HG03460 (cell line): Measurements from ENCODE around the gene PRKAG2.
A peak's percentile ranks its signal among the peaks of the same experiment; 100 is the strongest.
"Not testable (repeated sequence)": the region's sequence is repeated elsewhere in the genome, so short reads cannot be mapped to it uniquely, and the experiment has no call there.

Experiments used
- ATAC-seq: cut with Tn5 transposase; IDR thresholded peaks from one replicate; pipeline ENCODE4 v1.9.1; 2021; ENCODE audit not compliant: unreplicated experiment

PRKAG2 gene

GRCh38 chr7:151537818-151538561 is 338.9 kb downstream of the PRKAG2 start:
- ATAC-seq, result no peak

- ATAC-seq, result not testable (repeated sequence)
Observed at GRCh38 chr7:151536178-151536577, 340.7 kb downstream of the PRKAG2 start.

GRCh38 chr7:151529842-151530241 is 347.1 kb downstream of the PRKAG2 start:
- ATAC-seq, result no peak

GRCh38 chr7:151524845-151525244 is 352.1 kb downstream of the PRKAG2 start:
- no peak for ATAC-seq

- no peak for ATAC-seq
Observed at GRCh38 chr7:151524331-151524730, 352.6 kb downstream of the PRKAG2 start.

DNA sequence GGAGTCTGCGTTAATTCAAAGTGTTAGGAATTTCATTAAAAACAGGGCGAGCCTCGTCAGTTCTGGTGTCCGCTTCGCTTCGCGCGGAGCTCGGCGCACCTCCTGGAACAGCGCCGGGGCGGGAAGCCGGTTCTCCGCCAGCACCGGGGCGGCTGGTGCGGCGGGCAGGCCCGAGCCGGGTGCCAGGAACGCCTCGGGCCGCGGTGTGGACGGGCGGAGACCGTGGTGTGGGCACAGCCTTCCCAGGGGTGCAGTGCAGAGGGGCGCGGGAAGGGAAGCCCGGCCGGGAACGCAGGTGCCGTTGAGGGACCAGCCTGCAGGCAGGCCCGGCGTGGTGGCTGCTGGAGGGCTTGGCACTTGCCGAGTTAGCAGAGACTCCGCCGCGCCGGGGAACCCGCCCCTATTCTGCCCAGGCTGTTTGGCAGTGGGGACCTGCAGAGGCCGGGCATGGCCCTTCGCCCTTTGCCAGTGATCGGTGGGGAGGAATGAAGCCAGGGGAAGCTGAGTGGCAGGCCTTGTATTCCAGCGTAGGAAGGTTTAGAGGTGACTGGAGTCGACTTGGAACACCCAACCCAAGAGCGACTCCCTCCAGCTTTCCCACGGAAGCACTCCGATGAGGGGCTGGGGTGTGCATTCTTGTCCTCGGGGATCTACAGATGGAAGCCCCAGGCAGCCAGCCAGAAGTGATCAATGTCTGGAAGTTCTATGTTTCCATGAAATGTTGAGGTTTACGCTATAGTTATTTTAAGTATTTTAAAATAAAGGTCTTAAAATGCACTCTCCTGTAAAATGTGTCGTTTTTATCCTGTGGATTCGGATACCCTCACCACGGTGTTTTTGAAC is 356.3 kb downstream of the PRKAG2 start:
- no peak for ATAC-seq

GRCh38 chr7:151519765-151520418 is 357.0 kb downstream of the PRKAG2 start, which contains the start of gene RHEB:
Gene RHEB (minus strand): TSS chr7:151519895. CDS start chr7:151519511, 384 bp downstream.
- peak; percentile 79 for ATAC-seq

- peak; percentile 48 for ATAC-seq
Observed at GRCh38 chr7:151518947-151519764, 357.8 kb downstream of the PRKAG2 start.

- no peak for ATAC-seq
Observed at GRCh38 chr7:151518105-151518946, 358.6 kb downstream of the PRKAG2 start.

DNA sequence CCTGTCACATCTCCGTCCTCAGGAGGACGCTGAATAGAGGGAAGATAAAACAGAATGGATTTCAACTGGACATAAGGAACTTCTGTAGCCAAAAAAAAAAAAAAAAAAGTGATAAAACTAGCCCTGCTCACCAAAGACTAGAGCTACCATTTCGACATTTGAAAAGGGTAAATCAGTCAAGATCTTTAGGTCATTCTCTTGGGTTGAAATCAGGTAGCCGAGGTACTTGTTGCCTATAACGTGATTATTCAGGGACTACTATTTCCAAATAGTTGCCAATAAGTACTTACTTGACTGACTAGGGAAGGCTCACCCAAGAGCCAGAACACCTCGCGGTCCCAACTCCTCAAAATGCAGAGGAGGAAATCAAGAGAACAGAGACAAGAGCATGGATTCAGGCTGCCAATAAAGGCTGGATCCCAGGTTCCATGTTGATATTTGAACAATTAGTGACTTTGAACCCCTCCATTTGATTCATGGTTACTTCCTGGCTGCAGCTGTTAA is 359.3 kb downstream of the PRKAG2 start:
- no peak for ATAC-seq

- no peak for ATAC-seq
Observed at GRCh38 chr7:151515276-151515565, 361.7 kb downstream of the PRKAG2 start.

GRCh38 chr7:151514461-151515275 is 362.2 kb downstream of the PRKAG2 start:
- no peak for ATAC-seq

- ATAC-seq, result no peak
Observed at GRCh38 chr7:151513133-151513532, 363.8 kb downstream of the PRKAG2 start.

DNA sequence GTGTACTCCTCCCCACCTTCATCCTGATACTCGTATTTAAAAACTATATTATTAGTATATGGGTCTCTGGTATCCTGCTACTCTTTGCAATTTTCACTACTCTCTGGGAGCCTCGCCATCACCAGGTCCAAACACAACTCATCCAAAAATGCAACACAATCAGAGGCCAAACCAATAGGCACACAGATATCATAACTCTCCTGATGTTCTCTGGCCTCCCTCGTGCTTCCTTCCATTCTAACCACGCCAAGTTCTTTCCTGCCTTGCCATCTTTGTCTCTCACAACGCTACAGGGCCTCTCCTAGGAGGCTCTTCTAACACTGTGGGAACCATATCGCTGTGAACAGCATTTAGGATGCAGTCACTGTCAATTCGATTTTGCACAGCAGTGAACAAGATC is 364.6 kb downstream of the PRKAG2 start:
- no peak for ATAC-seq

DNA sequence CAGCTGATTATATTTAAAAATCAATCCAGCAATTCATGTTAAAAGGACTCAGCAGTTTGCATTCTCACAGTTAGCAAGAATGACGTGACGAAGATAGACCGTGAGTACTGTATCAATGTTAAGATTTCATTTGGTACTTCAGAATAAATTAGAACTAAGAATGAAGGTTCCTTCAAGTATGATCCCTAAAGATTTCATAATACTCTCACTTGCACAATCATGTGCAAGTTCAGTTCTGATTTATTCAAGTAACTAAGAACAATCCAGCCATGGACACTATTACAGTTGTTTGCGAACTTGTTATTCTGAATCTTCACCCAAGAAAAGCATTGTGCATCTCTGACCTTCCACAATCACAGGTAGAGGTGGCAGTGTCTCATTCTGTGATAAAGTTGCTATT is 365.0 kb downstream of the PRKAG2 start:
- no peak for ATAC-seq

DNA sequence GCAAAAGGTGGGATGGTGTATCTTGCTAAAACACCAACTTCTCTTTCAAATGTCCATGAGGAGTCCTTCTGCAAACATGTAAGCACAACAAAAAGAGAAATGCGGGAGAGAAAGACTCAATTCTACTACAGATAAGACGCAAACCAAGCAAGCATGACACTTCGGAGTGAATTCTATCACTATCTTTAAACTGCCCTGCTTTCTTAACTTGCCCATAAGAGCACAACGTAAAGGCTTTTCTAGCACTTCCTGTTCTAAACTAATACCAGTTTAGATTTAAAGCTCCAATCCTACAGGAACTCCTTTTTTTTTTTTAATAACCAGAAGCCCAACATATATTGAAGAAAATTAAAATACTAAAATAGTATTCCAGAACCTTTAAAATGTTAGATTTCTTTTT is 365.6 kb downstream of the PRKAG2 start:
- ATAC-seq, result no peak

- ATAC-seq, result no peak
Observed at GRCh38 chr7:151509670-151510333, 367.1 kb downstream of the PRKAG2 start.

DNA sequence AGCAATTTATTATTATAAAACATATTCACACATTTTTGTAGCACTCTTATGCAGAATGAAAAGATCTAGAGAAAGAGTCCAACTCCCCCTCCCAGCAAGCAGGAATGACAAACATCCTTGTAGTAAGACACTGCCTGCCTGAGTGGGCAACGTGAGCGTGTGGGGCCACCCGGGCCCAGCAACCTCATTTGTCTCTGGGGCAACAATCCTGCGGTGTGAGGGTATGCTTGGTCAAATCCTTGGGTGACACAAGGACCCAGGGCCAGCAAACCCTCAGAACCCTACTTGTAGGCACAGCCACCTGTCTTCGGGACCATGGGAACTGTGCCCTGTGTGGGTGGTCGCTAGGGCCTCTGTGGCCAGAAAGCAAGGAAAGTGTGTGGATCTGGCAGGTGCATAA is 367.9 kb downstream of the PRKAG2 start:
- no peak for ATAC-seq
